Right kidney (tissue), 1 donor: Measurements from ENCODE around the gene PGBD5.

Experiments used
- DNase-seq: peaks from one replicate; pipeline ENCODE4 v3.0.0-alpha.2; 2016

The PGBD5 gene

DNA sequence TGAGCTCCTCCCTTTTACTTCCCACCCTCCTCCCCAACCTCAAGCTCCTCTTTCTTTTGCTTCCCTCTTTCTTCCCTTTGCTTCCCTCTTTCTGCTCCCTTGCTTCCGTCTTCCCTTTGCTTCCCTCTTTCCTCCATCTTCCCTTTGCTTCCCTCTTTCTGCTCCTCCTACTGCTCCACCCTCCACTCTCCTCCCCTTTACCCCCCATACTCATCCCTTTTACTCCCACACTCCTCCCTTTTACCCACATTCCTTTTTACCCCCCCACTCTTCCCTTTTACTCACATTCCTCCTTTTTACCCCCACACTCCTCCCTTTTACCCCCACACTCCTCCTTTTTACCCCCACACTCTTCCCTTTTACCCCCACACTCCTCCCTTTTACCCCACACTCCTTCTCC is 30.2 kb downstream of the PGBD5 start:
- no peak for DNase-seq

DNA sequence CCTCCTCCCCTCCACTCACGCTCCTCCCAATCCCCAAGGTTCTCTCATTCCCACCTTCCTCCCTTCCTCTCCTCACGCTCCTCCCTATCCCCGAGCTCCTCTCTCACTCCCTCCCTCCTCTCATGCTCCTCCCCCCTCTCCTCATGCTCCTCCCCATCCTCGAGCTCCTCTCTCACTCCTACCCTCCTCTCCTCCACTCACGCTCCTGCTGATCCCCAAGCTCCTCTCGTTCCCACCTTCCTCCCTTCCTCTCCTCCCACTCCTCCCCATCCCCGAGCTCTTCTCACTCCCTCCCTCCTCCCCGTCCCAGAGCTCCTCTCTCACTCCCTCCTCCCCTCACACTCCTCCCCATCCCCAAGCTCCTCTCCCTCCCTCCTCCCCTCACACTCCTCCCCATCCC is 31.4 kb downstream of the PGBD5 start:
- DNase-seq: no peak

DNA sequence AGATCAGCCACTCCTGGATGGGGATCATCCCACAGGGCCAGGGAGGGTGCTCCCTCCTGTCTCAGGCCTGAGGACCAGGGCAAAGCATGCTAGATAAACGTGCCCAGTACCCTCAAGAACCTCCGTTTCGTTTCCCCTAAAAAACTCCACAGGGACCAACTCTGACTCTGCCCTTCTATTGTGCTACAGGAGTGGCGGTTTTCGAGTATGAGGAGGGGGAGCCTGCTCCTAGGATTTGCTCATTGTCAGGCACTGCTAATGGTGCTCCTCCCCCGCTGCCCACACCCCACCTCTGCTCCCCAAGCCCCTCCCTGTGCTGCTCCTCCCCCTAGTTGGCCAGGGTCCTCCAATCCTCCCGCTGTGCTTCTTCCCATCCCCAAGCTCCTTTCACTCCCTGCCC is 32.0 kb downstream of the PGBD5 start:
- DNase-seq: no peak

DNA sequence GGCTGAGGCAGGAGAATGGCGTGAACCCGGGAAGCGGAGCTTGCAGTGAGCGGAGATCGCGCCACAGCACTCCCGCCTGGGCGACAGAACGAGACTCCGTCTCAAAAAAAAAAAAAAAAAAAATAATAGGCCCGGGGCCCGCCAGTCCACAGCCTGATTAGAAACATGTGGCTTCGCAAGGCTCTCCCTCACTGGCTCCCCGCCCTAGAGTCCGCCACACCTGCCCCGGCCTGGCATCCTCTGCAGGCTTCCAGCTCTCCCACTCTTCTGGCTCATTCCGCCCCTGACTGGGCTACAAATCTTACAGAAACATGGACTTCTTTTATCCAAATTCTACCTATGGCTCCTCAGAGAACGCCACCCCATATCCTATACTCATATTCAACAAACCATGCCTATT is 32.4 kb downstream of the PGBD5 start:
- DNase-seq: no peak

DNA sequence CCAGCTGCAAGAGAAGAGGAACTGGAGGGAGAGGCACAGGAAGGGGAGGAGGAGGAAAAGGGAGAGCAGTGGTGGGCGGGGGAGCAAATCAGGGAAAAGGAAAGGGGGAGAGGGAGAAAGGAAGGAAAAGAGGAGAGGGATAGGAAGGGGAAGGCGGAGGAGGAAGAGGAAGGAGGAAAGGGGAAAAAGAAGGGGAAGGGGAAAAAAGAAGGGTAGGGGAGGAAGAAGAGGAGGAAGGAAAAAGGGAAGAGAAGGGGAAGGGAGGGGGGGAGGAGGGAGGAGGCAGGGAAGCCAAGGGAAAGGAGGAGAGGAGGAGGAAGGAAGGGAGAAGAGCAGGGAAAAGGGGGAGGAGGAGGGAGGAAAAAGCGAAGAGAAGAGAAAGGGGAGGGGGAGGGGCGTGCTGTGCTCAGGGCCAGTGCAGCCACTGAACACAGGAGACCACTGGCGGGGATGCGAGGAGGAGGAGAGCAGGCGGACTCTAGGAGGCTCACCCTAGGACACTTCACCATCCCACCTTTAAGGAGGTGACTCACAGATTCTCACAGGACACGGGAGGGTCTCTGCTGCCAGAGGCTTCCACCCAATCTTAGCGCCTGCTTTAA is 33.1 kb downstream of the PGBD5 start:
- no peak for DNase-seq

DNA sequence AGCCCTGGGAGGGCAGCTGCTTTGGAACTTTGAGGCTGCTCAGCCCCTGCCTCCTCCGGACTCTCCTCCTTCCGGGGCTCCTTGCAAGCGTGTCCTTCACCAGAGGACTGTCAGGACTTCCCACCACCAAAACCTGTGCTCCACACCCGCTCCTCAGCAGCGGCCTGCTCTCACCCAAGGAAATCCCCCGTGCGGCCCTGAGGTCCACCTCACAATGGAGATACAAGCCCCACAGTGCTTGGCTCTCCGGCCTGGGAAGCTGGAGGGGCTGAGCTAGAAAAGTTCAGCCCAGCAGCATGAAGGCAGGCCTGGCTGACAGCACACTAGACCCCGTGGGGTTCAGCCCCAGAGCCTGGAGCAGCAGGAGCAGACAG is 33.6 kb downstream of the PGBD5 start:
- no peak for DNase-seq

DNA sequence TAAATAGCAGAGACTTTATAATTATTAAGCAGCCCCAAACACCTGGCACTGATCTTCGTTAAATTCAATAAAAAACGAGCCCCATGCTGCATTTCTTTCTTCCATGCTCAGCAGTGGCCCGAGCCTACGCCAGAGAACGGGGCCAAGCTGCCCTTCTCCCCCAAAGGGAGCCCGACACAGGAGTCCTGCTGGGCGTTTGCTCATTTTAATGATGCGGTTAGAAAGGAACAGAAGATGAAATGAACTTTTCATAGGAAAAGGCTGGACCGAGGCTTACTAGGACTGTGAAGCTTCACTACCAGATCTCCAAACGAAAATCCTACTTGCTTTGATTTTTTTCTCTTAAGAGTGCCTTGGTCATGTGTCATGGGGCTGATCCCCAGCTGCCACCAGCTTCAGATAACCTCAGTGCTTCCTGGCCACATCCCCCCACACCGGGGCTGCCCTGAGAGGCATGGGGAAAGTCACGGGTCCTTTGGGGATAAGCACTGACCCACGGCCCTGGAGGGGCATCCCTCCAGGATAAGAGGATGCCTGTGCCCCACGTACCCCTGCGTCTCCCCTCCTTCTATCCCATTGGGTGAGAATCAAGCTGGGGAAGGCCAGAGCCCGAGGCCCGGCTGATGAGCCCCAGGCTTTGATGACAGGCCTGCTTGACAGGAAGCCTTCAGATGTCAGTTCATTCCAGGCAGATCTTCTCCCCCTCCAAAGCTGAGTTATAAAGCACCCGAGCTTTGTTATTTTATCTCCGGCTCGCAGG is 34.2 kb downstream of the PGBD5 start:
- no peak for DNase-seq

DNA sequence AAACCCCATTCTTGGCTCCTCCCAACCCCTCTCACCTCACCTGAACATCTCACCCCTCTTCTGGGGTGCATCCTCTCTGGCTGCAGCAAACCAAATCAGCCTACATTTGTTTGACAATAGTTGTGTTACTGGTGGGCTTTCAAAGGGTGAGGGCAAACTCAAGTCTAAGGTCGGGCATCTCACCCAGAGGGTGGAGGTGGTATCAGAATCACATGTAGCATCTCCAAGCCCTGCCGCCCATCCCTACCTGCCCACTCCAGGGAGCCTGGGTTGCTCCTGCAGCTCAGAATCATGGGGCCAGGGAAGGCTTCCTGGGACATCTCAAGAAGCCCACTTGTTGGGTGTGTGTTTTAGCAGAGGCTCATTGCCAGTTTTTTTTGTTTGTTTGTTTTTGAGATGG is 35.8 kb downstream of the PGBD5 start:
- no peak for DNase-seq

DNA sequence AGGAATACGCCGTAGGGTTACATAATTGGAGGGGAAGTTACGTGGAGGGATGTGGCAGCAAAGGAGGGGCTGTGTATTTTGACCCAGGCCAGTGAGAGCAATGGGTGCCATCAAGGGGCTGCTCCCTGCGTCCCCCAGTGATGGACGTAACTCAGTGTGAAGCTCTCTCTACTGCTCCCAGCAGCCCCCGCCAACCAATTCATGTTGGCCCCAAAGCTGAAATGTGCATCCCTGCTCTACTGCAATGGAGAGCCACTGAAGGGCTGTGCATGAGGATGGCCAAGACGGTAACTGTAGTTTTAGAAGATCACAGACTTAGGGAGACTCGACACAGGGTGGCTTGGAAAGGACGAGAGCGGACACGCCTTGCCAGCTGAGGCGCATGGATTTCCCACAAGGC is 38.3 kb downstream of the PGBD5 start:
- DNase-seq: no peak

DNA sequence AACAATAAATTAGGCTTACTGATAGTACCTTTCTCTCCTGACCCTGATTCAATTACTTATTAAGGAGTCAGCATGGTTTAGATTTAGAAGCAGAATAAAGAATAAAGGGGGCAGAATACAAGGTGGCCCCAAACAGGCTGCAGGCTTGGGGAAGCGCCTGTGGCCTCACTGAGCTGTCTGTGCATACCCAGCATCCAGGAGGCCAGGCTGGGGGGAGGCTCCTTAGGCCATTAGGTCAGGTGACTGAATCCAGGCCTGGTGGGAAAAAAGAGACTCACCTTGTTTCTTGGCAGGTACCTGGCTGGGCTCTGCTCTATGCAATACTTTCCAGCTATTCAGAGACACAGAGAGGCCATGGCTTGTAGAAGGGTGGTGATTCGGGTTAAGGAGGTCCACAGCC is 38.8 kb downstream of the PGBD5 start:
- no peak for DNase-seq

DNA sequence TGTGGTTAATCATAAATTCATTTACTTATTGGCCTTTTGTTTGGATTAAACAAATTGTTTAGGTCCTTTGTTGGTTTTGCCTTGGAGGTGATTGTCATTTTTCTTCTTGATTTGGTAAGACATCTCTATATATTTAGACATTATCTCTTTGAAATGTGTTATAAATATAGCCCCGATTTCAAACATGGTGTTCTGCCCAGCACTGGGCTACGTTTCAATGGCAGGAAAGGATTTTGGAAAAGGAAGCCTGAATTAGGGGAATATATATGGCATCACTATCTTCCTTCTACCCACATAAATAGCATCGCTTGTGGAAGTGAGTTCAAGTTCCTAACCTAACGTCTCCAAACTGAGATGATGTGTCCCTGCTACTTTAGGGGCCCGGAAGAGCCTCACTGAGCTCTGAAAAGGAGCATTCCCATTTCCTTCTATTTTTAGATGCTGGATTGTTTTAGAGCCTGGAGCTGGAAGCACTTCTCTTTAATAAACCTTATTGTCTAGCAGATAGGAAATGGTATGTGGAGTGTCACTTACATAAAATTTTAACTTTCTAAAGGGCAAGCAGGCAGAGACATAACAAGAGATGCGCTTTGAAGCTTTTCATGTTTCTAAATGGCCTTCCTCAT is 39.4 kb downstream of the PGBD5 start:
- DNase-seq: no peak

DNA sequence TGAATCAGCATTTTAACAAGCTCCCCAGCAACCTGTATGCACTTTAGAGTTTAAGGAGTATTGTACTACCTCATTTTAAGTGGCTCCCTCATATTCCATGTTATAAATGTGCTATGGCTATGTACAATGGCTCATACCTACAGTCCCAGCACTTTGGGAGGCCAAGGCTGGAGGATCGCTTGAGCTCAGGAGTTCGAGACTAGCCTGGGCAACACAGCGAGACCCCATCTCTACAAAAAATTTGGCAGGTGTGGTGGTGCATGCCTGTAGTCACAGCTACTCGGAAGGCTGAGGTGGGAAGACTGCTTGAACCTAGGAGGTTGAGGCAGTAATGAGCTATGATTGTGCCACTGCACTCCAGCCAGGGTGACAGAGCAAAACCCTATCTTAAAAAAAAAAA is 40.2 kb downstream of the PGBD5 start:
- no peak for DNase-seq

DNA sequence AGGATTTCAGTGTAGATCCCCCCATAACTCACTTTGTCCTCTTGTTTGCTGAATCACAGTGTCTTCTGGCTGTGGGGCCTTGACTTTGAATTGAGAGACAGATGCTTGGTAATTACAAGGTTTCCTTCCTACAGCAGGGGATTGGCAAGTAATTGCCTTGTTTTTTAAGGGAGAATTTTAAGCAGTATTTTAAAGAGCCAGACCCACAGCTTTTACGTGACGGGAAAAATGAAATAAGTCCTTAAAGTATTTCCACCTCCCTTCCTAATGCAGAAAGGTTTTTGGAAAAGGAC is 41.0 kb downstream of the PGBD5 start:
- DNase-seq: no peak

DNA sequence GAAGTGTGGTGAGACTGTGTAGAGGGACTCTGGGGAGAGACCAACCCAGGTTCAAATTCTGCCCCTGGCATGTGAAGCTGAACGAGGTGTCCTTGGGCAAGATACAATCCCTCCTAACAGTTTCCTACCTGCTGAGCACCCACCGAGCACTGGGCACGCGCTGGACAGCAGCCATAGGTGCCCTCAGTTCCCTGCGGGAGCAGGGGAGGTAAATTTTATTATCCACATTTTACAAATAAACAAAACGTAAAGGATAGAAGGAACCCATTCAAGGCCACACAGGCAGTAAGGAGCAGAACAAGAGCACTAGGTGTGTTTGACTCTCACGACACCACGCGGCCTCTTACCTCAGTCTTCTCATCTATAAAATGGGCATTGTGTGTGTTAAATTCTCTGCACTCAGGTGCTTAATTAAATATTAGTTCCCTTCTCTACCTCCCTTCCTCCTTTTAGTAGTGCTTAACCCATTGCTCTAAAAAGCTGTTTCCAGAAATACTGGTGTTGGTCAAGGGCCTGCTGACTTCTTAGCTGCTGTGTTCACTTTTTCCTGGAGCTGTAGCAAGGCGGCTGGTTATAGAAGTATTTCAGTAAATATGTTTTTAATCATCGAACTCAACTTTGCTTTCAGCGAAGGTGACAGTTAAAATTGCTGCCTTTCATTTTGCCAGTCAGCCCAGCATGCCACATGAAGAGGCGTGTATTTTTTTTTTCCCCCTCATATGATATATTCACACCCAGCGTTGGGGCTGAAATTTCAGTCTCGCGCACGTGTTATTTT is 41.6 kb downstream of the PGBD5 start:
- no peak for DNase-seq

DNA sequence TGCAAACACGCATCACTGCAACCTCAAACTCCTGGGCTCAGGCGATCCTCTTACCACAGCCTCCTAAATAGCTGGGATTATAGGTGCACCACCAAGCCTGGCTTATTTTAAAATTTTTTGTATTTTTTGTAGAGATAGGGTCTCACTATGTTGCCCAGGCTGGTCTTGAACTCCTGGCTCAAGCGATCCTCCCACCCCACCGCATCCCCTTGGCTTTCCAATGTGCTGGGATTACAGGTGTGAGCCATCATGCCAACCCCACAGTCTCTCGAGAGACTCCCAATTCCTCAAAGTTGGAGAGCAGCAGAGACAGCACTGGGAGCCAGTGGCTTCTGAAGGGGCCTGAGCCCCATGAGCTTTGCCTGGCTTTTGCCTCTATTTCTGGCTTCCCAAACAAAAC is 42.7 kb downstream of the PGBD5 start:
- DNase-seq: no peak

DNA sequence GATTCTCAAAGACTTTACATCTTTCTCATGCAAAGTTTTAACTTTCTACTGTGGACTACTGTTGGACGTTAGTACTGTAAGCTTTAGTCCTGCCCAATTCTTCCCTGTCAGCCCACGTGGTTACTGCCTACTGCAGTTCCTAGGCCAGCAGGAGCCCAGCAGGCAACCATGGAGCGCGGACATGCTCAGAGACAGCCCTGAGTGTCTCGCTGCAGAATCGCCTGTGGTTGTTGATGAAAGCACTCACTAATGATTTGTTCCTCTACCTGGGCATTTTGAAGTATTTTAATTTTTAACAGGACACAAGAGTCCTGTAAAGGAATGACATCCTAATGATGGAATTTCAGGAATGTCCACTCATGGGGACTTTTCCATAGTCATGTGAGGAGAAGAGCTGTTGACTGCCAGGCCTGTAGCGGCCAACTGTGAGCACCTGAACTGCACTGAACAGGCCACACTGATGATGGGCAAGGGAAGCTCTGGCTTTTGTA is 44.1 kb downstream of the PGBD5 start:
- DNase-seq: peak; percentile 25

DNA sequence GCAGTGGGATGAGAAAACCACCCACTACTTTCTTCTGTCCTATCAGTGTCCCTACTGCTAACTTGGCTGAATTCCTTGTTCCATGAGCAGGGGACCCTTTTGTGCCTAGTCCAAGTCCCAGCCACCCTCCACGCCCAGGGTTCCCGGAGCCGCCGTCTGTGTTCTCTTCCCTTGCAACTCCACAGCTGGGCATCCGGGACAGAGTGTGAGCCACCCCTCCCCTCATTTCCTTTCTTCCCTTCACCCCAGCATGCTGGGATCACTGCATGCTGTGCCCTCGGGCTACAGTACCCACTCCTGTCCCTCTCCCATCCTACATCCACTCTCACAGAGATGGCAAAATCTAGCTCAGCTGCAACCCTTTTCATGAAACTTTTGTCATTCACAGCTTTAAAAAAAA is 44.5 kb downstream of the PGBD5 start:
- no peak for DNase-seq

DNA sequence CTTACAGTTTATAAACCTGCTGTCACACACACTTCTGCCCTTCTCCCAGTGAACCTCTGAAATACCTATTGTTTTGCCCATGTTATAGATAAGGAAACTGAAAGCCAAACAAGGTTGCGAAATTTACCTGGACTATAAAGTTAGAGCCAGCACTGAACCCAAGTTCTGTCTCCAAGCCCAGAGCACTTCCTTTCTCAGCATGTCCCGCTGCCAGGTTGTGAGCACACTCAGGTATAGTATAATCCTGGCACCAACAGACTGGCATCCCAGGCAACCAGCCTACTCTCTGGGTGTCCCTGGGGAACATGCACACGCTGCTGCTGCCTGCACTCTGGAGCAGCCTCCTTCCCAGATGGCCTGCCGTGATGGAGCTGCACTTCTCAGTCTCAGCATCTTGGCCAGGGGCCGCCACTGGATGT is 45.1 kb downstream of the PGBD5 start:
- no peak for DNase-seq

DNA sequence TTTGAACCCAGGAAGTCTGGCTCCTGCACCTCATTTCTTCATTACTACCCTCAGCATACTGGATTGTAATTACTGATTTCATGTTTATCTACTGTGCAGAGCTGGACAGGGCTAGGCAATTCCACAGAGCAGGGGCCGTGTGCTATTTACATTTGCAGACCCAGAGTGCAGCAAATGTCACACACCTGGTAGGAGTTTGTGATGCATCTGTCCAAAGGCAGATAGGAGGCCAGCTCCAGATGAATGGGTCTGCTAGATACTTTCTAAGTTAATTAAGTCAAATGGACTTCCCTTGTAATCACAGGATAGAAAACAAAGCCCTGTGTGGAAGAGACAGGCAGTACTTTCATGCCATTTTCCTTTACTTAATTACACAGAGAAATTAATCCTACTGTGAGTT is 46.2 kb downstream of the PGBD5 start:
- DNase-seq: no peak

DNA sequence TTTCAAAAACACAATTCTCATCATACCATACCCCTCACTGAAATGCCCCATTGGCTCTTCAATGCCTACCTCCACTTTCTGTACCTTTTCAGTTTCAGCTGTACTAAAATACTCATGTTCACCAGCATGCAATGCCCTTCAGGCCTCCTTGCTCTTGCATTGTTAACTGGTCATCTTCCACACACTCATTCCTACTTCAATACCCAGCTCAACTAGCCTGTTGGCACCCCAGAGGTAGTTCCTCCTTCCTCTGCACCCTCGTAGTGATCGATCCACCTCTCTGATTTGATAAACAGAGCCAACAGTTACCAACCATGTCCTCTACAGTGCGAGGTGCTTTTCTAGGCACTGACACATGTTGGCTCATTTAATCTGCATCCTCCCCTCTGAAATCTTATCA is 46.7 kb downstream of the PGBD5 start:
- DNase-seq: no peak

DNA sequence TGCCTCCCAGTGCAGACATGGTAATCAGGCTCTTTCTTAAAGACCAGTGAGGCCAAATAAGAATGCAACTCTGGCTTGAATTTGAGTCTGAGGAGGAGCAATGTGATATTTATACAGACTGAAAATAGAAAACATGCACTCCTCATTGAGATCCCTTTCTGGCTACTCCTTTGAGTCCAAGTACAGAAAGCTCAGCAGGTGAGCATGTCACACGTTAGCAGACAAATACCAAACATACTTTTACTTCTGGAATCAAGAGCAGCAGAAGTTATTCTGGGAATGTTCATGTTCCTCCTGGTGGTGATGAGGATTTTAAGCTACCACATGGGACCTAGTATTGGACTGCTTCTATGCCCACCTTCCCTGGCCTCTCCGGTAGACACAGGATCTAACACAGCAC is 48.3 kb downstream of the PGBD5 start:
- no peak for DNase-seq

DNA sequence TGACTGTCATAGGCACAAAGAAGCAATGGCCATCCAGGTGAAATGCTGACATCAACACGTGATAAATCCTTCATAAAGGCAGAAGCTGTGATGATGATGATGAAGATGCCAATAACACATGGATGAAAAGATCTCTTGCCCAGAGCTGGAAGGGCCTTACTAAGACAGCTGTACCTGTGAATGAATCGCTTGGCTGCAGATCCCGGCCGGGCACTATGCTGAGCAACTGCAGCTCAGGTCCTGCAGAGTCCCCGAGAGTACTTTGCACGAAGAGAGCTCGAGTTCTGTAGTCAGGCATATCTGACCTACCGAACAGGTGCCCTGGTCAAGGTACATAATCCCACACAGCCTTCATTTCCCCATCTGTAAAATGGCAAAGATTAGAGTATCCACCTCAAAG is 48.8 kb downstream of the PGBD5 start:
- DNase-seq: no peak

DNA sequence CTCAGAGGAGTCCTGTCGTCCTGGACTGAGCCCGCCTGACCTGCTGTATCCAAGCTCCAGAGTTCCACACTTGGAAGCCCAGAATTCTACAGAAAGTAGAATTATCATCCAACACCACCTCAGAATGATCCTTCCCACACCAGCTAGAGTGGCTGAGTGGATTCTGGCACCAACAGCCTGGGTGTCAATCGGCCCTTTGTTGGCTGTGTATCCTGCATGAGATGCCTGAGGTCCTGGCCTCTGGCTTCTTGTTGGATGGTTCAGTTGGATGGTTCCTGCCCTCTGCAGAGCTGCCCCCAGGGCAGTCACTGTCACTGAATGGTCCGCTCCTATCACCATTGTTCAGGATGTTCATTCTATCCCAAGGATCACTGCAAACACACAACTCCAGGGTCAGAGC is 49.8 kb downstream of the PGBD5 start:
- no peak for DNase-seq
